Activated CD4-positive, alpha-beta T cell treated with anti-CD3 and anti-CD28 coated beads for 48 hours (primary cell): ENCODE measurements around the gene NFXL1.

Source experiments
- DNase-seq: peaks from one replicate; pipeline ENCODE4 v3.0.0-alpha.2; 2020

Gene NFXL1

DNA sequence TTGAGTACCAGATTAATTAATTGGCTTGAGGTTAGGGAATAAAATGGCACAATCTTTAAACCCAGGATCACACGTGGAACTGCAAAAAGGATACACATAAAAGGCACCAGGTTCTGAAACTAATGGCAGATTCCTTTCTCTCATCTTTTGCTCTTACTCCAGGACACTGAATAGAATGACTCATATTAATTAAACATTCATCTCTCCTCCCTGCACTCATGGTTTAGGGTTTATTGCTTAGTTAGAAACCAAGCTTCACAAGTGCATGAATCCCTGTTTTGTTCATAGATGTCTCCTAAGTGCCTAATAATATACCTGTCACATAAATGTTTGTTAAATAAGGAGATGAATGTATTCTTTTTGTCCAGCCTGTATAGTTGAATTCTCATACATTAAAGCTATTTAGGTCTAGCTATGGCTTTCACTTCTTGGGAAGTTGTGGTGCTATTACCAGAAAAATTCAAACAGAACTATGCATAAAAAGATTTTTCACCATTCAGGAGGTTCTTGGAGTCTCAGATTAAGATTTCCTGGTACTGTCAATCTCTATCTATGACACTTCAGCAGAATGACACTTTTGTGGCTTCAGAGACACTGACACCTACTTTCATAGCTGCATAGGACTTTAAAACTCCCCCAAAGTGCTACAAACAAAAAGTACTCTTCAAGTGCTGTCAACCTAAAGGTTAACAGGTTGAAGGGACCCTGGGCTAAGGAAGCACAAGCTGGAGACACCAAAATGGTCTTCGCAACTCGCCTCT lies 83.9 kb downstream of the NFXL1 start:
- DNase-seq = no peak

DNA sequence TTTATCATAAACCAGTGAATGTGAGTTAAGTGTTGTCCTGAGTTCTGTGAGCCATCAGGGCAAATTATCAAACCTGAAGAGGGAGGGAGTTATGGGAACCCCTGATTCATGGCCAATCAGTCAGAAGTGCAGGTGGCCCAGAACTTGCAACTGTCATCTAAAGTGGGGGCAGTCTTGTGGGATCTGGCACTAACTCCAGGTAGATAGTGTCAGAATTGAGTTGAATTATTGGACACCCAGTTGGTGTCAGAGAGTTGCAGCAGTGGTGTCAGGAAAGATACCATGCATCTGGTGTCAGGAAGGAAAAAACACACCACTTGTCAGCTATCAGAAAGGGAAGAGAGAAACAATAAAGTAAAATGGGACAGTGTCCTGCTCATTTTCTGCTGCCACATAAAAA lies 84.9 kb downstream of the NFXL1 start:
- no peak for DNase-seq

DNA sequence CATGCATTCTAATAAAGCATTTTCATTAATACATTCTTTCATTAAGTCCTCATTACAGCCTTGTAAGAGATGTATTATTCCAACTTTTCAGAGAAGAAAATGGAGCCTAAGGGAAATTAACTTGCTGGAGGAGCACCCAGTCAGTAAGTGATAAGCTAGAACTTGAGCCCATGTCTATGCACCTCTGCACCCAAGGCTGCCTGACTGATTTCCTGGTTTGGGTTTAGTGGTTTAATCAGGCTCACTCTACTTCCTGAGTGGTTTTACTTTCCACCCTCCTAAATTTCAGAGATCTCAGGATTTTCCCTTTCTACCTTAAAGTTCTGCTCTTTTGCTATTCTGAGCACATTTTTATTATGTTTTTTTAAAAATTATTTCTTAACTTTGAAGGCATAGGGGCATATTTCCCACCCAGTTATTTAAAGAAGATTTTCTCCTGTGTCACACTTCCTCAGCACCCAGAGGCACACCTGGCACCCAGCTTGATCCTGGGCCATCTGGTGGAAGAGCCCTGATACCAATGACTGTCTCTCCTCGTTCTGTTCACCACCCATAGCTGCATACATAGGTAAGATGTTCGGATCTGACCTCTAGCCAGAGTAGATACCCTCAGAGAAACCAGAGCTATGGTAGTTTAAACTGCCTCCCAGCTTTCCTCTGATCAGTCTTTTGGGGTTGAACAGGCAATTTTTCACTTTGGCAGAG lies 86.9 kb downstream of the NFXL1 start:
- DNase-seq = no peak

DNA sequence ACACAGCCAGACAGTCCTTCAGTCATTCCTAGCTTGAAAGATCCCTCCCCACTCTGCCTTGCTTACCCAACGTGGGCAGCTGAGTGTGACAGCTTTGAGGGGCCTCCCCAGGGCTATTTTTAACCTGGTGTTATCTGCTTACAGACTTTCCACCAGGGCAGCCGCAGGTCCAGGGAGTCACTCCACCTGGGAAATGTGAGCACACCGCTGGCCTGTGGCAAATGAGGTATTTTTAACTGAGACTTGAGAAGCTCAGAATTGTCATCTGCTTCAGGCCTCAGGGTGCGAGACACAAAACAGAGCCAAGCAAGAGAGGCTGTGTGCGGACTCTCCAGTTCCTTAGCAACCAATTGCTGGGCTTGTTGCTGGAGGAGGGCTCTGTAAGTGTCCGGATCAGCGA lies 89.5 kb downstream of the NFXL1 start:
- no peak for DNase-seq

DNA sequence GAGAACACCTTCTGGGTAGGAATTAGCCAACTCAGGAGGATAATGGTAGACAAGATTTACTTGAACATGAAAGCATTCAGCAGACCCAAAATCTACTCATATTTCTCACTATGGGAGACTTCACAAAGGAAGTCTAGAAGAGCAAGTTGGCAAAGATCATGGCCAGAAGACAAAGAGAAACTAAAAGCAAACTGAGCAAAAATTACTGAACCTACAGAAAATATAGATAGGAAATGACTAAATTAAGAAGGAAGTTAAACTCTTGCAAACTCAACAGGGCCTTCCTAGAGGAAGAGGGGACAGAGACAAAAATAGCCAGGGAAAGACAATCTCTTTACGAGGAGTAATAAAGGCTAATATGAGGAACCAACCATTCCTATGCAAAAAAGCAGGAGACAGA lies 95.2 kb downstream of the NFXL1 start:
- no peak for DNase-seq

DNA sequence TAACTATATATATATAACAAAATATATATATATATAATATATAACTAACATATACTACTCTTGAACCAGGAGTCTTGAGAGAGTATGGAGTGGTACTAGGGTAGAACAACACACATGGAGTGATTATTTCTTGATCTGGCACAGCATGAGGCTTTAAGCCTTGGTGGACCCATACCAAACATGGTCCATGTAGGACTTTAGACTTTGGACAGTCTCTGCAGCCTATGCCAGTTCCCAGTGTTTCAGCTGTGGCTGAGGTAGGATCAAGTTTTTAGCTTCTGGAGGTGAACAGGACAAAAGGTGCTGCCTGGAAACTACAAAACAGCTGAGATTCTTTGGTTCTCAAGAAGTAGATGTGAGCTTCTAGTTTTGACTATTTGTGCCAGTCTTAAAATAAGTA lies 97.1 kb downstream of the NFXL1 start:
- DNase-seq = no peak

DNA sequence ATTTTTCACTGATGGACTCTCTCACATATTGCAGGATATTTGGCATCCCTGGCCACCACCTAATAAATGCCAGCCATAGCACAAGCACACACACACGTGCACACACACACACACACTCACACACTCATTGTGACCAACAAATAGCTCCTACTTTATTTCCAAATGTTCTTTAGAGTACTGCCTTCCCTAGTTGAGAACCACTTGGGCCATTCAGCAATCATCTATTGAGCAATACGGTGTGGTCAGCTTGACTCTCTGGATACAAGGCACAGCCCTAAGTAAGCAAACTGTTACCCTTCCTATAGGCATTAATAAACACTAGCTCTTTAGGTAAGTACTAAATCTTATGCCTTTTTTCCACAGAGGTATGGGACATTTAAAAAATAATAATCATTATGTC lies 97.6 kb downstream of the NFXL1 start:
- DNase-seq = no peak

DNA sequence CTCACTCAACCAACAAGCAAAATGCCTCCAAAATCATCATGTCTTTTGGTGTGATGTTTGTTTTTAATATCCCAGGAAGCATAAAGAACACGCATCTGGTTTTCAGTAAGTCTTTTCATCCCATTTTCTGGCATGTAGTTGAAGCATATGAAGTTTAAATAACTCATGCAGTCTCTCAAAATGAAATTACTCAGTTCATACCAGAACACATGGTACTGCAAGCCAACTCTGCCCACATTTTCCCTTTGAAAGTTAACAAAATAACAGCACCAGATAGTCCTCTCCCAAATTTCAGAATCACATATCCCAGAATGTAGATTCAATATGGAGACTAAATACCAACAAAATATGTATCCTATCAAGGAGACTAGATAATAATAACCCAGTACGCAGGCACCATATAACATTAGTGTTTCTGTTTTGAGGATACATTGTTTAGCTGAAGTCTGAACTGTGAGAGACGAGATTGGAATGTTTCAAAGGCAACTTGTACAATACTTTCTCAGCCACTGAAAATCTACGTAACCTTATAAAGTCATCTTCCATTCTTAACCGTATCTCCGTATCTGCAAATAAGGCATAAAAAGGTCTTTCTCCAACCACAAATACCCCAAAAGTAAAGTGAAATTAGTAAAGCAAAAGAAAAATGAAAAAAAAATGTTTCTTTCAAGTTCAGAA lies 99.6 kb downstream of the NFXL1 start:
- DNase-seq = no peak

DNA sequence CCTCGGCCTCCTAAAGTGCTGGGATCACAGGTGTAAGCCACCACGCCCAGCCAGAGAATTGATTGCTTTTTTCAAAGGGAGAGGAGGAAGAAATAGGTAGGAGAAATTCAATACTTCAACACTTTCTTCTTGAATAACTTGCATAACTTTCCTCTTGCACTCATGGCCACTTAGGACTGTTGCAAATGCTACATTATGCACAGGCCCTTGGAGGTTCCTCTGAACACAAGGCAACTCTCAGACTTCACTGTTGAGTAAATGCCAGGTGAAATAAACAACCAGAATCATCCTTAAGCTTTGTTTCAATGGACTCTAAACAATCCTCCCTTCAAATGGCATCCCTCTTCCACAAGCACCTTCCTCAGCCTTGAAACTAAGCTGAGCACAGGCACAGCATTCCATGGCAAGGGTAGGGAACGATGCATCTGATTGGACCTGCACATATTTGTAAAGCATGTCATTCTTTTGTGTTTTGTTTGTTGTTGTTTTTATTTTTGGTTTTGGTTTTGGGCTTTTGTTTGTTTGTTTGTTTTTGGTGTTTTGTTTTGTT lies 104.7 kb downstream of the NFXL1 start:
- DNase-seq = no peak

DNA sequence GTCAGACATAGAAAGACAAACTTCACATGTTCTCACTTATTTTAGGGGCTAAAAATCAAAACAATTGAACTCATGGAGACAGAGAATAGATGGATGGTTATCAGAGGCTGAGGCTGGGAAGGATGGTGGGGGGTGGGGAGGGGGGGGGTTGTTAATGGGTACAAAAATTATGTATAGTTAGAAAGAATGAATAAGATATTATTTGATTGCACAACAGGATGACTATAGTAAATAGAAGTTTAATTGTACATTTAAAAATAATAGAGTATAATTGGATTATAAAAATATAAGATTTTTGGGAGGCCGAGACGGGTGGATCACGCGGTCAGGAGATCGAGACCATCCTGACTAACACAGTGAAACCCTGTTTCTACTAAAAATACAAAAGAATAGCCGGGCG lies 109.8 kb downstream of the NFXL1 start:
- DNase-seq = no peak

DNA sequence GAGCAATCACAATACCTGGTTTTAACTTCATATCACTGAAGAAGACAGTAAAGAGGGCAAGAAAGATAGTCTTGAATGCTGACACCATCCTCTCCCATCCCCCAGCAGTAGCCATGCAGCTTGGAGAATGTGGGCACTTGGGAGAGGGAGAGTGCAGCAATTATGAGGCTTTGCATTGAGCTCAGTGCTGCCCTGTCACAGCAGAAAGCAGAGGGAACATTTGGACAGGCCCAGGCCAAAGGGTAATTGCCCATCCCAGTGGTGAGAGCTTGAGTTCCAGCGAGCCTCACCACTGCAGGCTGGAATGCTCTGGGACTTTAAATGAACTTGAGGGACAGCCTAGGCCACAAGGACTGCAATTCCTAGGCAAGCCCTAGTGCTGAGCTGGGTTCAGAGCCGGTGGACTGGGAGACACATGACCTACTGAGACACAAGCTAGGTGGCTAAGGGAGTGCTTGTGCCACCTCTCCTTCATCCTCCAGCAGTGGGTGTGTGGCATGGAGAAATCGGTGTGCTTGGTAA lies 112.8 kb downstream of the NFXL1 start:
- DNase-seq = no peak

DNA sequence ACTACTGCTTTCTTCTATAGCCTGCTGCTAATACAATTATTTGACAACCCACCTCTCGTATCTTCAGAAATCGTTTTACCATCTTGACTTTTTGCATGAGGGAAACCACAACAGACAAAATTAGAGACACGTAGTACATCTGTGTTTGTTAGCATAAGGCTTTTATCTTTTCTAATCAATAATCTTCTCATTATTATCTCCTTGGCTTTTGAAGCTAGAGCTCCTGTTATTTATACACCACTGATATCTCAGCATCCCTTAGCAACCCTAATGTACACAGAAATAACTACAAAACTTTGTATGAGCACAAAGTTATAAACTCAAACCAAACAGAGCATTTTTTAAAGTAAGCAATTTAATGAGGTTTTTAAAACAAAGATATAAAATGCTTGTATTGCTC lies 116.2 kb downstream of the NFXL1 start:
- no peak for DNase-seq
